Stimulated activated naive B cell treated with anti-CD40 and anti-IgM and Interleukin-4, amounts not matched to agents 10 μg/mL and 1 μg/mL and 100 μg/mL, for 72 hours (primary cell): ENCODE measurements around the gene AIMP2.
"Not testable (repeated sequence)": the region's sequence is repeated elsewhere in the genome, so short reads cannot be mapped to it uniquely, and the experiment has no call there.

Experiments used
- ATAC-seq, 2 donors: fragments of 150-1000 bp; cut with Tn5 transposase; replicated peaks; 2 replicates each; pipeline ENCODE4 v1.10.0; 2021; ENCODE audit warnings: moderate library complexity in 1 of 2
- DNase-seq: peaks from one replicate; pipeline ENCODE4 v3.0.0; 2021
- H3K27ac Mint-ChIP-seq: one replicate; pipeline ENCODE4 v1.8.0; 2022; ENCODE audit warnings: mild to moderate bottlenecking, mixed read lengths
- H3K27me3 Mint-ChIP-seq, 2 donors: one replicate each; pipeline ENCODE4 v1.8.0; 2022; ENCODE audit warnings: mixed read lengths in 2 of 2
- H3K36me3 Mint-ChIP-seq, 2 donors: one replicate each; pipeline ENCODE4 v1.8.0; 2022; ENCODE audit warnings: mixed read lengths in 2 of 2, mild to moderate bottlenecking in 1 of 2
- H3K4me1 Mint-ChIP-seq, 2 donors: one replicate each; pipeline ENCODE4 v1.8.0; 2022; ENCODE audit warnings: mixed read lengths in 2 of 2, mild to moderate bottlenecking in 1 of 2
- H3K4me3 Mint-ChIP-seq, 2 donors: one replicate each; pipeline ENCODE4 v1.8.0; 2022; ENCODE audit warnings: mild to moderate bottlenecking in 2 of 2, mixed read lengths in 2 of 2, moderate library complexity in 1 of 2
- H3K9me3 Mint-ChIP-seq, 2 donors: one replicate each; pipeline ENCODE4 v1.8.0; 2022; ENCODE audit warnings: mixed read lengths in 2 of 2, mild to moderate bottlenecking in 1 of 2

The AIMP2 gene

GRCh38 chr7:6008668-6009611 is at the start of gene AIMP2, which contains the start of gene PMS2:
AIMP2 (plus strand) TSS chr7:6009272; CDS start chr7:6009364, 92 bp downstream.
PMS2 (minus strand) TSS chr7:6009049; CDS start chr7:6009019, 30 bp downstream.
- Mint-ChIP-seq H3K27ac (peak within 1 kb of the TSS; percentile 97), H3K4me1 (peaks cover 23 to 36% of the 10 kb centered on the region in 2 donors)

GRCh38 chr7:5963205-5963604 is 45.9 kb upstream of the AIMP2 start:
- H3K4me1 Mint-ChIP-seq, DNase-seq, H3K27ac Mint-ChIP-seq, H3K36me3 Mint-ChIP-seq, H3K27me3 Mint-ChIP-seq, H3K4me3 Mint-ChIP-seq, H3K9me3 Mint-ChIP-seq, ATAC-seq: not testable (repeated sequence)

More at GRCh38 chr7:6008668-6009611, at the start of gene AIMP2, which contains the start of gene PMS2:
- peak; percentile 96 for ATAC-seq
- H3K27me3 Mint-ChIP-seq = no peaks in the 10 kb centered on the region
- no peaks in the 10 kb centered on the region for H3K9me3 Mint-ChIP-seq
- H3K36me3 Mint-ChIP-seq = peaks cover 8 to 21% of the 10 kb centered on the region in 2 donors
- H3K4me3 Mint-ChIP-seq = peak within 1 kb of the TSS; percentile 84 to 95
- DNase-seq = peak; percentile 97

GRCh38 chr7:5963810-5964209 is 45.3 kb upstream of the AIMP2 start:
- H3K4me1 Mint-ChIP-seq, H3K27ac Mint-ChIP-seq, H3K36me3 Mint-ChIP-seq, ATAC-seq, H3K9me3 Mint-ChIP-seq, H3K4me3 Mint-ChIP-seq, DNase-seq, H3K27me3 Mint-ChIP-seq: not testable (repeated sequence)

- not testable (repeated sequence) for H3K27me3 Mint-ChIP-seq
Measured at GRCh38 chr7:5970347-5970911, 38.6 kb upstream of the AIMP2 start, which contains the start of gene RSPH10B. RSPH10B (minus strand) TSS chr7:5970689; CDS start chr7:5967116, 3,573 bp downstream.

GRCh38 chr7:5973580-5973979 is 35.5 kb upstream of the AIMP2 start:
- not testable (repeated sequence) for ATAC-seq, H3K27ac Mint-ChIP-seq, H3K4me1 Mint-ChIP-seq, DNase-seq, H3K4me3 Mint-ChIP-seq, H3K36me3 Mint-ChIP-seq, H3K9me3 Mint-ChIP-seq, H3K27me3 Mint-ChIP-seq

More at GRCh38 chr7:5970347-5970911, 38.6 kb upstream of the AIMP2 start, which contains the start of gene RSPH10B:
- not testable (repeated sequence) for H3K4me3 Mint-ChIP-seq, H3K27ac Mint-ChIP-seq, DNase-seq, H3K4me1 Mint-ChIP-seq, H3K36me3 Mint-ChIP-seq, H3K9me3 Mint-ChIP-seq
- peak; percentile 27 to 38 for ATAC-seq

- not testable (repeated sequence) for H3K27ac Mint-ChIP-seq
Measured at GRCh38 chr7:5979680-5980314, 29.3 kb upstream of the AIMP2 start.

GRCh38 chr7:5987061-5987460 is 22.0 kb upstream of the AIMP2 start:
- not testable (repeated sequence) for ATAC-seq, H3K4me3 Mint-ChIP-seq, H3K27me3 Mint-ChIP-seq, H3K27ac Mint-ChIP-seq, H3K9me3 Mint-ChIP-seq, DNase-seq, H3K4me1 Mint-ChIP-seq
- peaks cover 14 to 18% of the 10 kb centered on the region in 2 donors for H3K36me3 Mint-ChIP-seq

More at GRCh38 chr7:5979680-5980314, 29.3 kb upstream of the AIMP2 start:
- not testable (repeated sequence) for DNase-seq, H3K9me3 Mint-ChIP-seq, ATAC-seq, H3K27me3 Mint-ChIP-seq, H3K4me3 Mint-ChIP-seq, H3K4me1 Mint-ChIP-seq
- H3K36me3 Mint-ChIP-seq = peaks cover 11 to 21% of the 10 kb centered on the region in 2 donors

GRCh38 chr7:5997210-5997808 is 11.8 kb upstream of the AIMP2 start:
- Mint-ChIP-seq H3K36me3 (peaks cover 22 to 23% of the 10 kb centered on the region in 2 donors), H3K27me3 (no peaks in the 10 kb centered on the region), H3K9me3 (no peaks in the 10 kb centered on the region), H3K4me3 (no peak overlapping the region), H3K4me1 (no peaks in the 10 kb centered on the region), H3K27ac (no peak overlapping the region)
- ATAC-seq (peak; percentile 71 to 73), DNase-seq (peak; percentile 12)

GRCh38 chr7:6007386-6007785 is 1.7 kb upstream of the AIMP2 start:
- Mint-ChIP-seq H3K9me3 (no peaks in the 10 kb centered on the region), H3K4me1 (peaks cover 17 to 26% of the 10 kb centered on the region in 2 donors), H3K4me3 (peak overlapping the region; percentile 42 to 69), H3K36me3 (peaks cover 3 to 16% of the 10 kb centered on the region in 2 donors), H3K27ac (peak overlapping the region; percentile 4), H3K27me3 (no peaks in the 10 kb centered on the region)
- ATAC-seq (no peak), DNase-seq (no peak)

- Mint-ChIP-seq H3K4me3 (peak overlapping the region; percentile 84 to 95), H3K36me3 (peaks cover 8 to 20% of the 10 kb centered on the region in 2 donors), H3K27ac (peak overlapping the region; percentile 47), H3K4me1 (peaks cover 22 to 32% of the 10 kb centered on the region in 2 donors)
- not testable (repeated sequence) for H3K9me3 Mint-ChIP-seq, ATAC-seq, DNase-seq, H3K27me3 Mint-ChIP-seq
Measured at GRCh38 chr7:6007835-6008590, 1.1 kb upstream of the AIMP2 start.

- ATAC-seq, H3K27me3 Mint-ChIP-seq, H3K9me3 Mint-ChIP-seq, DNase-seq: not testable (repeated sequence)
- Mint-ChIP-seq H3K4me1 (peaks cover 23 to 36% of the 10 kb centered on the region in 2 donors), H3K36me3 (peaks cover 13 to 27% of the 10 kb centered on the region in 2 donors), H3K4me3 (peak overlapping the region; percentile 81 to 95), H3K27ac (peak overlapping the region; percentile 97)
Measured at GRCh38 chr7:6010370-6010769, 1.3 kb downstream of the AIMP2 start.

GRCh38 chr7:6011541-6011940 is 2.5 kb downstream of the AIMP2 start:
- H3K9me3 Mint-ChIP-seq = no peaks in the 10 kb centered on the region
- no peak for DNase-seq
- ATAC-seq = no peak
- H3K27ac Mint-ChIP-seq = no peak overlapping the region
- no peak overlapping the region for H3K4me3 Mint-ChIP-seq
- H3K4me1 Mint-ChIP-seq = peaks cover 23 to 36% of the 10 kb centered on the region in 2 donors
- no peaks in the 10 kb centered on the region for H3K27me3 Mint-ChIP-seq
- H3K36me3 Mint-ChIP-seq = peaks cover 16 to 30% of the 10 kb centered on the region in 2 donors

GRCh38 chr7:6012355-6013104 is 3.5 kb downstream of the AIMP2 start:
- H3K4me3 Mint-ChIP-seq = no peak overlapping the region
- DNase-seq = no peak
- H3K36me3 Mint-ChIP-seq = peaks cover 17 to 31% of the 10 kb centered on the region in 2 donors
- ATAC-seq = no peak
- no peaks in the 10 kb centered on the region for H3K27me3 Mint-ChIP-seq
- H3K9me3 Mint-ChIP-seq = no peaks in the 10 kb centered on the region
- H3K27ac Mint-ChIP-seq = no peak overlapping the region
- peaks cover 18 to 32% of the 10 kb centered on the region in 2 donors for H3K4me1 Mint-ChIP-seq
